GM08714 (cell line): Measurements from ENCODE around the gene GPR153.
"Not testable (repeated sequence)": the region's sequence is repeated elsewhere in the genome, so short reads cannot be mapped to it uniquely, and the experiment has no call there.

Experiments used
- H3K4me3 ChIP-seq: fragments of 200-500 bp; sonication (Bioruptor generic); 2 replicates; pipeline ENCODE4 v1.5.1; 2014; ENCODE audit warnings: mild to moderate bottlenecking, low read length, inconsistent platforms
- ZNF274 ChIP-seq: IDR thresholded peaks from 2 replicates; pipeline ENCODE4 v1.6.1; 2012; ENCODE audit warnings: mild to moderate bottlenecking, low read depth, low read length

The GPR153 gene

DNA sequence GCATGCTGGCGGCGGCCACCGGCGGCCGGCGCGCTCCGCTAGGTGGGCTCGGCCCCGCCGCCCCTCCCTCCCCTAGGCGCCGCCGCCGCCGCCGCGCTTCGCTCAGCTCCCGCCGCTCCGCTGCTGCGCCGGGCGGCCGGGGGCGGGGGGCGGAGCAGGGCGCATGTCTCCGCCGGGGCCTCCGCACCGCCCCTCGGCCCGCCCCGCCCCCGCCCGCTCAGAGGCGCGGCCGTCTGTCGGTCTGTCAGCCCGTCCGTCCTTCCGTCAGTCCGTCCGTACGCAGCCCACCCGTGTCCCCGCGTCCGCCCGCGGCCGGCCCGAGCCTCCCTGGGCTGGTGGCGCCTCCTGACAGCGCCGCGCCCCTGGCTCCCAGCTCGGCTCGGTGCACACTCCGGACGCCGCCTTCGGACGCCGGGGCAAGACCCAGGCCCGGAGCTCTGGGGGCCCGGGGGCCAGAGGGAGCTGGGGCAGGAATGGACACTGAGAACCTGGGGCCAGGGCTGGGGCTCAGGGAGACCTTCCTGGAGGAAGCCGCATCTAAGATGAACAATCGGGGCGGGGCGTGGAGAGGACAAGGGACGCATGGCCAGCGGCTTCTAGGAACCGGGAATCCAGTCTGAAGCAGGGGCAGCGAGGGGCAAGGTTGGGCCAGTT is at the start of gene GPR153:
TSS of gene GPR153 (minus strand) at position 138 of the 654 bp plus-strand sequence. CDS start 6,193 bp downstream, outside the sequence.
- H3K4me3 ChIP-seq = peak within 1 kb of the TSS; percentile 52; the same call in 1 of the 2 replicates

DNA sequence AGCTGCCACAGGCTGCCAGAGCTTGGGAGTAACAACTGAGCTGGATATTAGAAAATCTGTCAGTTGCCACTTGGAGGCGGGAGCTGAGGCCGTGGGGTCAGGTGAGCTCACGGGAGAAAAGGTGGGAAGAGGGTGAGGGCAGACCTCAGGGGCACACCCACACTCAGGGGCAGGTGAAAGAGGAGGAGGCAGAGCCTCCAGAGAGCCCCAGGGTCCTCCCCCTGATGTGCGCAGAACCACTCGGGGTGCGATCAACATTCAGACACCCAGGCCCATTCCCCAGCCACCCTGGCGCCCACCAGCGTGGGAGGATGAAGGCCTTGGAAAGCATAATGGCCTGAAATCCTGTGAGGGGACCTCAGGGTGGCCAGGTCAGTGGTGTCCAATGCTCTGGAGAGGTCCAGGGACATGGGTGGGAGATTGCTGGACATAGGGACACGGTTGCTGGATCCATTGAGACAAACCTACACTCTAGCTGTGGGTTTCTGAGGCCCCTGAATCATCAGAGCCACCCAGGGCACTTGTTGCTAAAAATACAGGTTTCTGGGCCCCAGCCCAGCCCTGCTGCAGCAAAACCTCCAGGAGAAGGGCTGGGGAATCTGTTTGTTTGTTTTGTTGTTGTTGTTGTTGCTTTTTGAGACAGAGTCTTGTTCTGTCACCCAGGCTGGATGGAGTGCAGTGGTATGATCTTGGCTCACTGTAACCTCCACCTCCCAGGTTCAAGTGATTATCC is 49.4 kb upstream of the GPR153 start:
- H3K4me3 ChIP-seq = no peak overlapping the region
- no peak for TF ChIP-seq ZNF274

More for the DNA sequence above, at the start of gene GPR153:
- TF ChIP-seq ZNF274 = no peak

DNA sequence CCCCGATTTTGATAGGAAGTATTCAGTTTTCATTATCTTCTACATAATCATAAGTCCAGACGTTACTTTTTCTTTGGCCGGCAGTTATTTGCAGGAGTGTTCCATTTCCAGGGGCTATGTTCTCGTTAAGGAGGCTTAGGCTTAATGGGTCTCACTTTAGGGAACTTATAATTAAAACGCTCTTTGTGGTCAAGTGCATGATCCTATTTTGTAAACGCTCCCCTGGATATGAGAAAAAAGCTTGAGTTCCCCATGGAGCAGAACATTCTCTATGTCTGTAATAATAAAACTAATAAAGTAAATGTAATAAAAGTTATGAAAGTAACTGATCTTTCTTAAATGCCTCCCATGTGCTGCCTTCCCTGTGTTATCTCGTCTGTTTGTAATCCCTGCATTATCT is 48.7 kb upstream of the GPR153 start:
- no peak overlapping the region for H3K4me3 ChIP-seq
- TF ChIP-seq ZNF274 = no peak

DNA sequence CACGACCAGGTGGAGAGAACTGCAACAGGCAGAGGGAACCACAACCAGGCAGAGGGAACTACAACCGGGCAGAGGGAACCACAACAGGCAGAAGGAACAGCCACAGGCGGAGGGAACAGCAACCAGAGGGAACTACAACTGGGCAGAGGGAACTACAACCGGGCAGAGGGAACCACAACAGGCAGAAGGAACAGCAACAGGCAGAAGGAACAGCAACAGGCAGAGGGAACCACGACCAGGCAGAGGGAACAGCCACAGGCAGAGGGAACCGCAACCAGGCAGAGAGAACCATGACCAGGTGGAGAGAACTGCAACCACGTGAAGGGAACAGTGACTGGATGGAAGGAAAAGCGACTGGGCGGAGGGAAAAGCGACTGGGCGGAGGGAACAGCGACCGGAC is 47.6 kb upstream of the GPR153 start:
- TF ChIP-seq ZNF274 = no peak
- no peak overlapping the region for H3K4me3 ChIP-seq

- not testable (repeated sequence) for H3K4me3 ChIP-seq
Observed at GRCh38 chr1:6307682-6308081, 46.8 kb upstream of the GPR153 start.

DNA sequence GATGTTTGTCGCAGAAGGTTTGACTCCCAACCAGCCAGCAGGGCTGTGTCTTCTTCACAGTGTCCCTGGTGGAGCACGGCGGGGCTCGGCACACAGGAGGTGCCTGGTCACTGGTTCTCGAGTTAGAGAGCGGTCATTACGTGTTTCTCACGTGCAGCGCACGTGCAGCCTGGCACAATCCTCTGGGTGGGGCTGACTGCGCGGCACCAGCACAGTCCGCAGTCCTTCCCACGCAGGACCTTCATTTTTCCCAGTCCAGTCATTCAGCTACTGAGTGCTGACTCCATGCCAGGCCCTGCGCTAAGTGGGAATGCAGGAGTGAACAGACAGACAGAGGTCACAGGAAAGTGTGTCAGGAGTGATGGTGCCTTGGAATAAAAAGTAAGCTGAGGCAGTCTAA is 46.2 kb upstream of the GPR153 start:
- H3K4me3 ChIP-seq = no peak overlapping the region
- no peak for TF ChIP-seq ZNF274

DNA sequence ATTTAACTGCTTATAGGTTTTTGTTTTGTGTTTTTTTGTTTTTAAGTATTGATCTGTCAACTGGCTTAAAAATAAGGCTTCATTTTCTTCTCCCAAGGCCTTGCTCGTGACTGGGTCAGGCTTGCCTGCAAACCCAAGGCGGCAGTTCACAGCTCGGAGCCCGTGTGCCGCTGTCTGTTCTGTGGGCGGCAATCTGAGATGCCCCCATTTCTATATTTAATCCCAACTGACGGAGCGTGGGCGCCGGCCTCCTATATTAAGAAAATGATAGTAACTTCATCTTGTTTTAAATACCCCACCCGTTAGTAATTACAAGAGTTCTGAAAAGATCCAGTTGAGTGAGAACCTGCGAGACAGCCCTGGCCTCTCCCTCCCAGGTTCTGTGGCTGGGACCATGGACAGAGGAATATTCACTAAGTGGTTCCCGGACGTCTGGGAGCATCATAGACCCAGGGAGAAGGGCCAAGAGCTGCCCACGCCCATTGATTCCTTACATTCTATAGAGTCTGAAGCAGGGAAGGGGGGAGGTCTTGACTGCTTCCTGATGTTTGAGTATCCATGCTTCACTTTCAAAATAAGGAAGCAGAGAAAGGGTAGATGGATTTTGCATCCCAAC is 42.6 kb upstream of the GPR153 start:
- H3K4me3 ChIP-seq = no peak overlapping the region
- TF ChIP-seq ZNF274 = no peak

DNA sequence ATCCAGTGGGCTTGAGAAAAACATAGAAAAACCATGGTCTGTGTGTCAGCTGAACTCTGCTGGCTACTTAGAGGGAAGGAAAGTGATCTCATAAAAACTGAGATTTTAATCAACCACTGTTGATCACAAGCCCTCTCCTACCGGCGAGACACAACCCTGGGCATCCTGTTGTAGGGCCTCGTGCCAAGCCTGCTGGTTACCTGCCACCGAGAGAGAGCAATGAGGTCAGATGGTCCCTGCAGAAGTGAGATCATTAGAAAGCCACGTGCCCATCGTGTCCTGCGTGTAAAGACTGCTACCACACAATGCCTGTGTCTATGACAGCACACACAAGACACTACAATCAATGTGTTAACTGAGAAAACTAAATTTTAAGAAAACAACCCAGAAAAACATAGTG is 41.7 kb upstream of the GPR153 start:
- H3K4me3 ChIP-seq = no peak overlapping the region
- no peak for TF ChIP-seq ZNF274

GRCh38 chr1:6301526-6301925 is 40.6 kb upstream of the GPR153 start:
- TF ChIP-seq ZNF274 = no peak
- no peak overlapping the region for H3K4me3 ChIP-seq

DNA sequence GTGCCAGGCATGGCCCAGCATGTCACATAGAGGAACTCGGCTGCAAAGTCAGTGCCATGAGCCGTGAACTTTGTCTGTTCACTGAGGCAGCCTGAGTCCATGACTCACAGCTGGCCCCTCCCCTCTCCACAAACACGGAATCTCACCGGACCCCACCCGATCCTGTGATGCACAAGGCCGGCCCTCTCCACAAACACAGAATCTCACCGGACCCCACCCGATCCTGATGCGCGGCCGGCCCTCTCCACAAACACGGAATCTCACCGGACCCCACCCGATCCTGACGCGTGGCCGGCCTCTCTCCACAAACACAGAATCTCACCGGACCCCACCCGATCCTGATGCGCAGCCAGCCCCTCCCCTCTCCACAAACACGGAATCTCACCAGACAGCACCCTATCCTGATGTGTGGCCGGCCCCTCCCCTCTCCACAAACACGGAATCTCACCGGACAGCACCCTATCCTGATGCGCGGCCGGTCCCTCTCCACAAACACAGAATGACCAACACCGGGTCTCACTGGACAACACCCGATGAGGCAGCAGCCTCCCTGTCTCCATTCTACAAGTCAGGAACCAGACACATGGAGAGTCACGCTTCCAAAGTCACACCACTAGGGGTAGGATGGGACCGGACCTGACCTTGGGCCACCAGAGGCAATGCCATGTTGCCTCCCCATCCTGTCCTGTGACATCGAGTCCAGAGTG is 39.6 kb upstream of the GPR153 start:
- TF ChIP-seq ZNF274 = no peak
- H3K4me3 ChIP-seq = no peak overlapping the region

GRCh38 chr1:6299557-6300165 is 38.8 kb upstream of the GPR153 start:
- no peak for TF ChIP-seq ZNF274
- H3K4me3 ChIP-seq = no peak overlapping the region

DNA sequence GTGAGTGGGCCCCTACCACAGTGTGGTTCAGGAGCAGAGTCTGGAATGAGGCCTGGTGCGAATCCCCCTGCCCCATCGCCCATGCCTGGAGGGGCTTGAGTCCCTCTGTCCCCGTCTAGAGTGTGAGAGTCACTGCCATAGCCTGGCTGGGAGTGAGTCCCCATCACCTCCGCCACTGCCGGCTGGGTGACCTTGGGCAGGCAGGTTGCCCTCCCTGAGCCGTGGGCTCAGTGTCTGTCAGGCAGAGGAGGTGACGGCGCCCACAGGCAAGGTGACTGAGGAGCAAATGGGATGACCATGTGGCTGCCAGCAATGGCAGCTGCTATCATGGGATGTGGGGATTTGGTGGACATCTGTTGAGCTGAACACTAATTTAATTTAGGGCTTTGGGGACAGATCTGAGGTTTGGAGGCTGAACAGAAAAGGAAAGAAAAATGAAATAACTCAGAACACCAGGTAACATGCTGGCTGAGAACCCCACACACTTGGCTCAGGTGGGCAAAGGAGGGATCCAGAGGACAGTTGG is 38.1 kb upstream of the GPR153 start:
- TF ChIP-seq ZNF274 = no peak
- no peak overlapping the region for H3K4me3 ChIP-seq

DNA sequence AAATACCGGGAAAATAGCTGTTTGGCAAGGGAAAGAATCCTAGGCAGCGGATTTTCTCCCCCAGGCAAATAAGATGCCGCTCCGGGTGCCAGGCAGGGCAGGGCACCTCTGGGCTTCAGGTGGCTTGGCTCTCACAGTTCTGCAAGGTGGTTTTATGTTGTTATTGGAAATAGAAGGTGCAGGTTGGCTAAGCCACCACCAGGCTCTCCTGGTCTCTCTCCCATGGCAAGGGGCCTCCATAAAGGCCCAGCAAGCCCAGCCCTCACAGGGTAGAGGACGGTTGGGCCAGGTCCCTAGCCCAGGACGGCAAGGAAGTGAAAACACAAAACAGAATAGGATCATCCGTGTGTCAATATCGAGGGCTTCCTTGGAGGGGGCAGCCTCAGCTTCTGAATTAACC is 37.6 kb upstream of the GPR153 start:
- TF ChIP-seq ZNF274 = no peak
- no peak overlapping the region for H3K4me3 ChIP-seq

- no peak for TF ChIP-seq ZNF274
- H3K4me3 ChIP-seq = no peak overlapping the region
Observed at GRCh38 chr1:6295910-6296309, 35.0 kb upstream of the GPR153 start.
